ENCODE measurements around the gene SORBS2. TPM values are rescaled to one million over a fixed set of nuclear protein-coding genes. Genes with fewer than 3 reads are reported as not detected.
"Not testable (repeated sequence)": the region's sequence is repeated elsewhere in the genome, so short reads cannot be mapped to it uniquely, and the experiment has no call there.

Gene SORBS2
- total RNA-seq, 1 experiment from 2014 or later = 9.7 TPM

DNA sequence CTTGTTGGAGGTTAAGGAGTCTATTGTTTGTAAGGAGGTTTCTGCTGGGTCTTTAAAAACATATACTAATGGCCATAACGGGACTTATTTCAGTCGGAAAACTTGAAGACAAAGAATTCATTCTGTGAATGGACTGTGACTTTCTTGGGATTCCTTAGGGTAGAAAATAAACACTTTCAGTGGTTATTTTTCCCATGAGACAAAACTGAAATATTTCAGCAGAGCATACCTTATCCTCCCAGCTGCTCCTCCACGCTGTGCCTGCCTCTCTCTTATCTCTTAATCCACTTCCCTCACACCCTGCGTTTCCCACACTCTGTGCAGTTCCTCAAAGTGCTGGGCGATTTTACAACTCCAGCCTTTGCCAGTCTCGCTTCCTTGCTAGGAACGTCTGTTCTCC lies 47.1 kb upstream of the SORBS2 start:
- Histone ChIP-seq H4K8ac (replicated peaks; ENCODE audit: insufficient read length, low read depth, low read length) (no peak overlapping the region), H3K9ac (ENCODE audit: extremely low read depth, insufficient read length, low read length) (no peak overlapping the region), H3K4ac (ENCODE audit: low read depth, low read length) (no peak overlapping the region), H2BK5ac (ENCODE audit: insufficient read length, low read length) (no peak overlapping the region), H4K91ac (ENCODE audit: insufficient read length, low read depth, low read length) (no peak overlapping the region), H3K27me3 (ENCODE audit: insufficient read depth, low read length) (no peaks in the 10 kb centered on the region), H4K5ac (ENCODE audit: insufficient read length, low read depth, low read length) (no peak overlapping the region), H3K79me2 (ENCODE audit: insufficient read depth, low read length) (no peaks in the 10 kb centered on the region), H3K18ac (ENCODE audit: insufficient read length, low read depth, low read length) (no peak overlapping the region), H2AK5ac (ENCODE audit: insufficient read length, low read length) (no peak overlapping the region), H2BK12ac (ENCODE audit: insufficient read length, low read depth, low read length) (no peak overlapping the region), H3T11ph (ENCODE audit: low read length) (no peak overlapping the region), H2AFZ (ENCODE audit: low read length) (no peak overlapping the region), H2BK15ac (ENCODE audit: low read depth, low read length) (no peak overlapping the region), H2BK20ac (ENCODE audit: low read depth, low read length, poor library complexity, severe bottlenecking) (no peak overlapping the region), H2BK120ac (ENCODE audit: low read depth, low read length, poor library complexity, severe bottlenecking) (no peak overlapping the region), H3K56ac (ENCODE audit: insufficient read length, low read depth, low read length) (no peak overlapping the region), H3K4me2 (ENCODE audit: insufficient read depth, insufficient read length, low read length) (no peak overlapping the region), H4K20me1 (ENCODE audit: control insufficient read depth, insufficient read depth, insufficient read length) (no peaks in the 10 kb centered on the region), H3K79me1 (ENCODE audit: insufficient read depth, low read depth, low read length, poor library complexity, severe bottlenecking) (no peaks in the 10 kb centered on the region), H3K23me2 (ENCODE audit: insufficient read length, low read depth, low read length, poor library complexity, severe bottlenecking) (no peaks in the 10 kb centered on the region), H3K14ac (ENCODE audit: insufficient read depth, low read length) (no peak overlapping the region), H3K9me3 (ENCODE audit: control insufficient read depth, low read depth, low read length) (peaks cover 9% of the 10 kb centered on the region), H3K27ac (ENCODE audit: insufficient read length, low read depth, low read length) (no peak overlapping the region), H3K23ac (ENCODE audit: insufficient read length, low read depth, low read length) (no peak overlapping the region), H3K4me1 (ENCODE audit: insufficient read depth, low read length) (no peaks in the 10 kb centered on the region)
- TF ChIP-seq, protein P1, sequence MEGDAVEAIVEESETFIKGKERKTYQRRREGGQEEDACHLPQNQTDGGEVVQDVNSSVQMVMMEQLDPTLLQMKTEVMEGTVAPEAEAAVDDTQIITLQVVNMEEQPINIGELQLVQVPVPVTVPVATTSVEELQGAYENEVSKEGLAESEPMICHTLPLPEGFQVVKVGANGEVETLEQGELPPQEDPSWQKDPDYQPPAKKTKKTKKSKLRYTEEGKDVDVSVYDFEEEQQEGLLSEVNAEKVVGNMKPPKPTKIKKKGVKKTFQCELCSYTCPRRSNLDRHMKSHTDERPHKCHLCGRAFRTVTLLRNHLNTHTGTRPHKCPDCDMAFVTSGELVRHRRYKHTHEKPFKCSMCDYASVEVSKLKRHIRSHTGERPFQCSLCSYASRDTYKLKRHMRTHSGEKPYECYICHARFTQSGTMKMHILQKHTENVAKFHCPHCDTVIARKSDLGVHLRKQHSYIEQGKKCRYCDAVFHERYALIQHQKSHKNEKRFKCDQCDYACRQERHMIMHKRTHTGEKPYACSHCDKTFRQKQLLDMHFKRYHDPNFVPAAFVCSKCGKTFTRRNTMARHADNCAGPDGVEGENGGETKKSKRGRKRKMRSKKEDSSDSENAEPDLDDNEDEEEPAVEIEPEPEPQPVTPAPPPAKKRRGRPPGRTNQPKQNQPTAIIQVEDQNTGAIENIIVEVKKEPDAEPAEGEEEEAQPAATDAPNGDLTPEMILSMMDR (conservative IDR thresholded peaks at IDR 0.05) = no peak
- peaks cover 20 to 35% (median 32%) of the 10 kb centered on the region in 3 experiments for H3K36me3 Mint-ChIP-seq (ENCODE audit: insufficient read depth in 1 of 3, low read depth in 3 of 3)
- peaks cover 8 to 18% of the 10 kb centered on the region in 2 experiments for H3K4me1 Mint-ChIP-seq
- no CpG with 5 or more reads among the region's 7 CpGs for WGBS (ENCODE audit: extremely low coverage, insufficient read length, low lambda C conversion rate)
- H3K9me3 Mint-ChIP-seq = peaks cover 27 to 40% of the 10 kb centered on the region in 2 experiments
- H3K4me3 Mint-ChIP-seq = no peak overlapping the region
- DNase-seq = no peak
- H3K27me3 Mint-ChIP-seq (ENCODE audit: low read depth) = no peaks in the 10 kb centered on the region; the same call in 1 of the 2 replicates
- no peak overlapping the region; a peak in 1 of 7 replicates for H3K27ac Mint-ChIP-seq

DNA sequence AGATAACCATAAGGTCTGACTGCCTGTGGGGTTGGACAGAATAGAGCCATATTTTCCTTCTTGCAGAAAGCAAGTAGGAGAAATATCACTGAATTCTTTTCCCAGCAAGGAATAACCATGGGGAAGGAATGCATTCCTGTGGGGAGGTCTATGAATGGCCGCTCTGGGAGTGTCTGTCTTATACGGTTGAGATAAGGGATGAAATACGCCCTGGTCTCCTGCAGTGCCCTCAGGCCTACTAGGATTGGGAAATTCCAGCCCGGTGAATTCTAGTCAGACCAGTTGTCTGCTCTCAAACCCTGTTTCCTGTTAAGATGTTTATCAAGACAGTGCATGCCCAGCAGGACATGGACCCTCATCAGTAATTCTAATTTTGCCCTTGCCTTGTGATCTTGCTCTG lies 45.6 kb upstream of the SORBS2 start:
- not testable (repeated sequence) for DNase-seq; H3K18ac ChIP-seq (ENCODE audit: insufficient read length, low read depth, low read length); H3K14ac ChIP-seq (ENCODE audit: insufficient read depth, low read length); H2BK5ac ChIP-seq (ENCODE audit: insufficient read length, low read length); H2AK5ac ChIP-seq (ENCODE audit: insufficient read length, low read length); H3K23me2 ChIP-seq (ENCODE audit: insufficient read length, low read depth, low read length, poor library complexity, severe bottlenecking); H4K8ac ChIP-seq (replicated peaks; ENCODE audit: insufficient read length, low read depth, low read length); H3K4ac ChIP-seq (ENCODE audit: low read depth, low read length); H2BK120ac ChIP-seq (ENCODE audit: low read depth, low read length, poor library complexity, severe bottlenecking); H3K4me1 ChIP-seq (ENCODE audit: insufficient read depth, low read length); H3K27ac Mint-ChIP-seq; H4K91ac ChIP-seq (ENCODE audit: insufficient read length, low read depth, low read length); H2BK20ac ChIP-seq (ENCODE audit: low read depth, low read length, poor library complexity, severe bottlenecking); H2BK15ac ChIP-seq (ENCODE audit: low read depth, low read length); H3K79me1 ChIP-seq (ENCODE audit: insufficient read depth, low read depth, low read length, poor library complexity, severe bottlenecking); H3K56ac ChIP-seq (ENCODE audit: insufficient read length, low read depth, low read length); H3K27ac ChIP-seq (ENCODE audit: insufficient read length, low read depth, low read length); H3K4me2 ChIP-seq (ENCODE audit: insufficient read depth, insufficient read length, low read length); H2AFZ ChIP-seq (ENCODE audit: low read length); H2BK12ac ChIP-seq (ENCODE audit: insufficient read length, low read depth, low read length); H3K9me3 ChIP-seq (ENCODE audit: control insufficient read depth, low read depth, low read length); H3K79me2 ChIP-seq (ENCODE audit: insufficient read depth, low read length); H3K4me3 Mint-ChIP-seq; H4K5ac ChIP-seq (ENCODE audit: insufficient read length, low read depth, low read length); H4K20me1 ChIP-seq (ENCODE audit: control insufficient read depth, insufficient read depth, insufficient read length); H3K27me3 ChIP-seq (ENCODE audit: insufficient read depth, low read length); H3T11ph ChIP-seq (ENCODE audit: low read length); H3K23ac ChIP-seq (ENCODE audit: insufficient read length, low read depth, low read length); H3K27me3 Mint-ChIP-seq (ENCODE audit: low read depth); H3K9ac ChIP-seq (ENCODE audit: extremely low read depth, insufficient read length, low read length)
- no CpG with 5 or more reads among the region's 4 CpGs for WGBS (ENCODE audit: extremely low coverage, insufficient read length, low lambda C conversion rate)
- Mint-ChIP-seq H3K4me1 (peaks cover 11 to 22% of the 10 kb centered on the region in 2 experiments), H3K9me3 (peaks cover 27 to 40% of the 10 kb centered on the region in 2 experiments), H3K36me3 (ENCODE audit: insufficient read depth in 1 of 3, low read depth in 3 of 3) (peaks cover 20 to 35% (median 34%) of the 10 kb centered on the region in 3 experiments)
